Right atrium auricular region (tissue), 2 donors: Measurements from ENCODE around the gene PDE6H. TPM values are rescaled to one million over a fixed set of nuclear protein-coding genes. Genes with fewer than 3 reads are reported as not detected.

Experiments
- DNase-seq: peaks from one replicate; pipeline ENCODE4 v3.0.0-alpha.2; 2019; ENCODE audit warnings: low spot score
- H3K27ac ChIP-seq, 2 donors: fragments of 200-600 bp; sonication (generic); 1 replicate in 1 of 2; 2 replicates in 1 of 2; pipeline ENCODE4 v1.5.1; 2016 to 2019
- H3K27me3 ChIP-seq, 2 donors: fragments of 200-600 bp; sonication (generic); one replicate each; pipeline versions ENCODE4 v1.5.1 to v1.6.0; 2017 to 2019
- H3K36me3 ChIP-seq: fragments of 200-600 bp; sonication (generic); one replicate; pipeline ENCODE4 v1.5.1; 2016
- H3K4me1 ChIP-seq, 2 donors: fragments of 200-600 bp; sonication (generic); one replicate each; pipeline versions ENCODE4 v1.5.1 to v1.6.0; 2017 to 2019
- H3K4me3 ChIP-seq, 2 donors: fragments of 200-600 bp; sonication (generic); 1 replicate in 1 of 2; 2 replicates in 1 of 2; pipeline ENCODE4 v1.5.1; 2017 to 2019; ENCODE audit warnings: mild to moderate bottlenecking in 1 of 2, moderate library complexity in 1 of 2
- H3K9me3 ChIP-seq, 2 donors: fragments of 200-600 bp; sonication (generic); one replicate each; pipeline ENCODE4 v1.5.1; 2019
- CTCF ChIP-seq, 2 donors: fragments of 200-600 bp; sonication (generic); IDR thresholded peaks; one replicate each; pipeline ENCODE4 v1.5.1; 2019; ENCODE audit warnings: antibody characterized with exemption in 2 of 2
- total RNA-seq, 2 donors: library from RNA; depleted of rRNA; stranded (reverse); fragments of >200 nt; gene quantifications; one replicate each; pipeline ENCODE4 v1.1.0, GENCODE V29; 2016

PDE6H gene
- total RNA-seq, 2 donors from 2014 or later = not detected

DNA sequence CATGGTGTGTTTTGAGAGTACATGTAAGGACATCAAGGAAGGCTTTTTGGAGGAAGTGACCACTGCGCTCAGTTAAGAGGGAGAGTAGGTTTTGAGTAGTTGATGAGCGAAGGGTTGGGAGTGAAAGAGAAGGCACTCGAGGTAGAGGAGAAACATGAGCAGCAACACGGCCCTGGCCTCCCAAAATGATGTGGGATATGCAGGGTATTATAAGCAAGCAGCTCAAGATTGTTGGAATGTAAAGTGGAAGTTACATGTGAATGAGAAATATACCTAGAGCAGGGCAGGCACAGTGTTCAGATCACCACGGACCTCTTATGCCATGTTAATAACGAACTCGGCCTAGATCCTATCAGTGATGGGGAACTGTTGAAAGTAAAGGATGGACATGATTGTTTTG, 9.3 kb upstream of the PDE6H start:
- peaks cover 0 to 13% of the 10 kb centered on the region in 2 donors for H3K4me1 ChIP-seq

GRCh38 chr12:14964406-14964805, 8.4 kb upstream of the PDE6H start:
- Histone ChIP-seq H3K27ac (no peak overlapping the region), H3K27me3 (no peaks in the 10 kb centered on the region), H3K9me3 (no peaks in the 10 kb centered on the region), H3K4me3 (no peak overlapping the region), H3K4me1 (peaks cover 0 to 11% of the 10 kb centered on the region in 2 donors), H3K36me3 (no peaks in the 10 kb centered on the region)
- no peak for TF ChIP-seq CTCF (IDR thresholded peaks at IDR 0.05)
- DNase-seq = no peak

More for the DNA sequence above, 9.3 kb upstream of the PDE6H start:
- no peak for DNase-seq
- no peak overlapping the region for H3K4me3 ChIP-seq
- no peak for TF ChIP-seq CTCF (IDR thresholded peaks at IDR 0.05)
- no peaks in the 10 kb centered on the region for H3K36me3 ChIP-seq
- no peaks in the 10 kb centered on the region for H3K9me3 ChIP-seq
- H3K27ac ChIP-seq = peak overlapping the region in 1 of 2 donors; percentile 83
- H3K27me3 ChIP-seq = no peaks in the 10 kb centered on the region

DNA sequence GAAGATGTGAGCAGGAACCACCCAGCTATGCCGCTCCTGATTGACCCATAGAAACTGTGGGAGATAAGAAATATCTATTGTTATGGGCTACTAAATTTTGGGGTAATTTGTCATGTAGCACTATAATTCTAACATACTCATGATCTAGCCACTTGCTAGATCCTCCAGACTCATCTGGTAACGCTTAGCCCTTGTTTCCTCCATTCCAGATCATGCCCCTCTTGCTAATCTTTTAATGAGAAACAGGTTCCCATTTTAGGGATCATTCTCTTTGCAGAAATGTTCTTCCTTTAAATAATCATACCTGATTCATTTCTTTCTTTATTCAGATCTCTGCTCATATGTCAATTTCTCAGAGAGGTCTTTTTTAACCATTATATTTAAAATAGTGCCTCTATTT, 7.6 kb upstream of the PDE6H start:
- Histone ChIP-seq H3K4me1 (peaks cover 0 to 6% of the 10 kb centered on the region in 2 donors), H3K27ac (no peak overlapping the region), H3K4me3 (no peak overlapping the region), H3K27me3 (no peaks in the 10 kb centered on the region), H3K36me3 (no peaks in the 10 kb centered on the region), H3K9me3 (no peaks in the 10 kb centered on the region)
- TF ChIP-seq CTCF (IDR thresholded peaks at IDR 0.05) = no peak
- no peak for DNase-seq

DNA sequence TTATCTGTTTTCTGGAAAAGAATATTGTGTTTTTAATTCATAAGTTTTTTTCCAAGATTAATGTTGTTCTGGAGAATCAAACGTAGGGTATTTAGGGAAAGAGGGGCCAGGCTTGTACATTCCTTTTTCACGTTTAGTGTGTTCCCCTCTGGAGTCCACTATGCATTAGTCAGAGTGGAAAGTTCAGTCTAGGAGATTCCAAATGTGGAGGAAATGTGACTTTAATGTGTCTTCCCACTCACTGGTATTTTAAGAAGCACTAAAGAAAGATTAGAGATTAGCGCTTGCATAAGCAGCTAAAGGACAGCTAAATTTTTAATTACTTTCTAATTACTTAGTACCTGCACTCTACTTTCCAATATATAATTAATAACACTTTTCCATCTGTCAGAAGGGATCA, 4.4 kb upstream of the PDE6H start:
- no peaks in the 10 kb centered on the region for H3K9me3 ChIP-seq
- no peaks in the 10 kb centered on the region for H3K27me3 ChIP-seq
- no peak for DNase-seq
- no peak overlapping the region for H3K4me3 ChIP-seq
- no peaks in the 10 kb centered on the region for H3K36me3 ChIP-seq
- no peak for TF ChIP-seq CTCF (IDR thresholded peaks at IDR 0.05)
- no peaks in the 10 kb centered on the region for H3K4me1 ChIP-seq
- no peak overlapping the region for H3K27ac ChIP-seq

DNA sequence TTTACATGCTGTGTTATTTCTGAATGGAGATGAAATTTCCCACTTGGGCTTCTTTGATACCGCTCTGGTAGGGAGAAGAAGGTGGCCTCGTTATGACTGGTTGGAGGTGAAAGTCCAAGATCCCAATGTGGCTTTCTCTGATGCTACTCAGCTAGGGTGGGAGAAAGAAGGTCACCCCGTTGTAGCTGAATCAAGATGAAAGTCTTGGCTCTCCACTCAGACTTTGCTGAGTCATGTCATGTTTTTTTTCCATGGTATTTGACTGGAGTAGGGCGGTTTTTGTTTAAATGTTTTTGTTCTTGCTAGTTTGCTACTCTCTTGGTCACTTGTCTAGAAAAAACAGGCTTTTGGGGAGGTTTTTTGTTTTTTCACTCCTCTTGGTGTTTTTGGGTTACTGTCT, 2.4 kb upstream of the PDE6H start:
- H3K36me3 ChIP-seq = no peaks in the 10 kb centered on the region
- H3K9me3 ChIP-seq = no peaks in the 10 kb centered on the region
- H3K27me3 ChIP-seq = no peaks in the 10 kb centered on the region
- no peak for DNase-seq
- H3K4me1 ChIP-seq = no peaks in the 10 kb centered on the region
- H3K4me3 ChIP-seq = no peak overlapping the region
- no peak for TF ChIP-seq CTCF (IDR thresholded peaks at IDR 0.05)
- H3K27ac ChIP-seq = no peak overlapping the region

DNA sequence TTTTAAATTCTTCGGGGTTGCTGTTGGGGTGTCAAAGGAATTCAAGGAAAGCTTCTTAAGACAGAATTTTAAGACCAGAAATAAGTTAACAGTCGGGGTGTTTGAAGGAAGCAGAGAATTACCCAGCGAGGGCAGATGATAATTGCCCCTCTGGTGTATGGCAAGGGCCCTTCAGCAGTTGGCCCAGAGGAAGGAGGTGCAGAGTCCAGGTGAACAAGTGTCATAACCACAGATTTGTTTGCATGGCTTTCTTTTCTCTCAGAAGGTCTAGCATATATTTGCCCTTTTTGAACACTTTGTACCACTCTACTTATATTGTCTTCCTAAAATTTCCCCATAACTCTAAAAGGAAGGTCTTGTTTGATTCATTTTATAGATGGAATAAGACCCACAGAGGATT, 1.8 kb downstream of the PDE6H start:
- H3K4me3 ChIP-seq = no peak overlapping the region
- H3K4me1 ChIP-seq = no peaks in the 10 kb centered on the region
- no peaks in the 10 kb centered on the region for H3K36me3 ChIP-seq
- no peaks in the 10 kb centered on the region for H3K9me3 ChIP-seq
- TF ChIP-seq CTCF (IDR thresholded peaks at IDR 0.05) = no peak
- H3K27me3 ChIP-seq = no peaks in the 10 kb centered on the region
- no peak overlapping the region for H3K27ac ChIP-seq
- no peak for DNase-seq
